GM21723 (cell line): ENCODE data around the gene RNF130.
"Not testable (repeated sequence)": the region's sequence is repeated elsewhere in the genome, so short reads cannot be mapped to it uniquely, and the experiment has no call there.

Experiments
- ATAC-seq: cut with Tn5 transposase; IDR thresholded peaks from one replicate; pipeline ENCODE4 v1.9.1; 2021; ENCODE audit warnings: mild to moderate bottlenecking, moderate library complexity; ENCODE audit not compliant: unreplicated experiment

RNF130 gene

GRCh38 chr5:180103487-180104167, 32.1 kb upstream of the RNF130 start:
- ATAC-seq = no peak

GRCh38 chr5:180102636-180103035, 31.1 kb upstream of the RNF130 start:
- ATAC-seq = no peak

- ATAC-seq = no peak
Measured at GRCh38 chr5:180101451-180102105, 30.0 kb upstream of the RNF130 start.

GRCh38 chr5:180100621-180101450, 29.3 kb upstream of the RNF130 start:
- ATAC-seq = no peak

GRCh38 chr5:180099733-180100611, 28.4 kb upstream of the RNF130 start:
- ATAC-seq = no peak

- ATAC-seq = no peak
Measured at GRCh38 chr5:180098991-180099732, 27.6 kb upstream of the RNF130 start.

- ATAC-seq = no peak
Measured at GRCh38 chr5:180098526-180098925, 27.0 kb upstream of the RNF130 start.

- no peak for ATAC-seq
Measured at GRCh38 chr5:180097926-180098325, 26.4 kb upstream of the RNF130 start.

GRCh38 chr5:180097163-180097894, 25.8 kb upstream of the RNF130 start:
- no peak for ATAC-seq

GRCh38 chr5:180096616-180097015, 25.1 kb upstream of the RNF130 start:
- no peak for ATAC-seq

- ATAC-seq = no peak
Measured at GRCh38 chr5:180095545-180095944, 24.0 kb upstream of the RNF130 start.

- no peak for ATAC-seq
Measured at GRCh38 chr5:180093651-180094382, 22.3 kb upstream of the RNF130 start.

GRCh38 chr5:180093241-180093640, 21.7 kb upstream of the RNF130 start:
- ATAC-seq = no peak

GRCh38 chr5:180090769-180091546, 19.4 kb upstream of the RNF130 start:
- no peak for ATAC-seq

- ATAC-seq = peak; percentile 65
Measured at GRCh38 chr5:180090098-180090768, 18.7 kb upstream of the RNF130 start.

- ATAC-seq = not testable (repeated sequence)
Measured at GRCh38 chr5:180089628-180090027, 18.1 kb upstream of the RNF130 start.

- ATAC-seq = no peak
Measured at GRCh38 chr5:180088561-180088960, 17.0 kb upstream of the RNF130 start.
